BLaER1 (cell line): ENCODE results near the gene ZNF319.

Experiments used
- H3K27ac ChIP-seq: shearing (Covaris generic); formaldehyde crosslinking; 2 replicates; pipeline ENCODE4 v1.8.1; 2022
- H3K27me3 ChIP-seq: shearing (Covaris generic); formaldehyde crosslinking; 2 replicates; pipeline ENCODE4 v1.8.1; 2022
- H3K36me3 ChIP-seq: shearing (Covaris generic); formaldehyde crosslinking; 2 replicates; pipeline ENCODE4 v1.8.1; 2022
- H3K4me1 ChIP-seq: shearing (Covaris generic); formaldehyde crosslinking; 2 replicates; pipeline ENCODE4 v1.8.1; 2022
- H3K4me2 ChIP-seq: shearing (Covaris generic); formaldehyde crosslinking; 2 replicates; pipeline ENCODE4 v1.8.1; 2022
- H3K4me3 ChIP-seq: shearing (Covaris generic); formaldehyde crosslinking; 2 replicates; pipeline ENCODE4 v1.8.1; 2022
- H3K9ac ChIP-seq: shearing (Covaris generic); formaldehyde crosslinking; 2 replicates; pipeline ENCODE4 v1.8.1; 2022
- H3K9me3 ChIP-seq: shearing (Covaris generic); formaldehyde crosslinking; 2 replicates; pipeline ENCODE4 v1.8.1; 2022
- H4K20me1 ChIP-seq: shearing (Covaris generic); formaldehyde crosslinking; 2 replicates; pipeline ENCODE4 v1.8.1; 2022
- Cebpa-rat ChIP-seq: shearing (Covaris generic); IDR thresholded peaks from 2 replicates; pipeline ENCODE4 v1.8.1; 2022

The ZNF319 gene

GRCh38 chr16:57964157-57964700 is 36.2 kb downstream of the ZNF319 start:
- H3K36me3 ChIP-seq = no peaks in the 10 kb centered on the region
- H3K27me3 ChIP-seq = no peaks in the 10 kb centered on the region
- peaks cover 14% of the 10 kb centered on the region for H3K4me1 ChIP-seq
- H3K4me2 ChIP-seq = no peak overlapping the region
- no peak overlapping the region for H3K9ac ChIP-seq
- no peak for TF ChIP-seq Cebpa-rat
- H4K20me1 ChIP-seq = no peaks in the 10 kb centered on the region
- H3K27ac ChIP-seq = no peak overlapping the region
- no peaks in the 10 kb centered on the region for H3K9me3 ChIP-seq
- no peak overlapping the region for H3K4me3 ChIP-seq

GRCh38 chr16:57962756-57963155 is 37.7 kb downstream of the ZNF319 start:
- Histone ChIP-seq H3K27ac (no peak overlapping the region), H3K9me3 (no peaks in the 10 kb centered on the region), H3K4me2 (no peak overlapping the region), H3K4me3 (no peak overlapping the region), H4K20me1 (no peaks in the 10 kb centered on the region), H3K27me3 (no peaks in the 10 kb centered on the region), H3K36me3 (no peaks in the 10 kb centered on the region), H3K9ac (no peak overlapping the region), H3K4me1 (peaks cover 18% of the 10 kb centered on the region)
- TF ChIP-seq Cebpa-rat = no peak

- no peak overlapping the region for H3K27ac ChIP-seq
- H3K36me3 ChIP-seq = no peaks in the 10 kb centered on the region
- no peak for TF ChIP-seq Cebpa-rat
- no peak overlapping the region for H3K9ac ChIP-seq
- H3K9me3 ChIP-seq = no peaks in the 10 kb centered on the region
- no peaks in the 10 kb centered on the region for H3K27me3 ChIP-seq
- no peaks in the 10 kb centered on the region for H4K20me1 ChIP-seq
- H3K4me3 ChIP-seq = no peak overlapping the region
- H3K4me2 ChIP-seq = no peak overlapping the region
- H3K4me1 ChIP-seq = peaks cover 16% of the 10 kb centered on the region
These were observed 38.4 kb downstream of the ZNF319 start for GRCh38 chr16:57962046-57962445.

GRCh38 chr16:57961538-57961937 is 38.9 kb downstream of the ZNF319 start:
- no peaks in the 10 kb centered on the region for H3K36me3 ChIP-seq
- no peak overlapping the region for H3K4me2 ChIP-seq
- no peaks in the 10 kb centered on the region for H3K9me3 ChIP-seq
- H3K27ac ChIP-seq = no peak overlapping the region
- TF ChIP-seq Cebpa-rat = no peak
- peaks cover 12% of the 10 kb centered on the region for H3K4me1 ChIP-seq
- no peak overlapping the region for H3K4me3 ChIP-seq
- H3K27me3 ChIP-seq = no peaks in the 10 kb centered on the region
- H3K9ac ChIP-seq = no peak overlapping the region
- no peaks in the 10 kb centered on the region for H4K20me1 ChIP-seq

GRCh38 chr16:57960826-57961472 is 39.5 kb downstream of the ZNF319 start:
- peaks cover 12% of the 10 kb centered on the region for H3K4me1 ChIP-seq
- no peak for TF ChIP-seq Cebpa-rat
- no peaks in the 10 kb centered on the region for H4K20me1 ChIP-seq
- H3K9ac ChIP-seq = no peak overlapping the region
- H3K27ac ChIP-seq = no peak overlapping the region
- H3K4me2 ChIP-seq = no peak overlapping the region
- H3K9me3 ChIP-seq = no peaks in the 10 kb centered on the region
- no peak overlapping the region for H3K4me3 ChIP-seq
- H3K27me3 ChIP-seq = no peaks in the 10 kb centered on the region
- H3K36me3 ChIP-seq = no peaks in the 10 kb centered on the region

- H3K27me3 ChIP-seq = no peaks in the 10 kb centered on the region
- peaks cover 12% of the 10 kb centered on the region for H3K4me1 ChIP-seq
- H3K4me2 ChIP-seq = peak overlapping the region; percentile 20; the same call in 1 of the 2 replicates
- no peak overlapping the region for H3K4me3 ChIP-seq
- no peak for TF ChIP-seq Cebpa-rat
- no peaks in the 10 kb centered on the region for H3K36me3 ChIP-seq
- no peak overlapping the region for H3K9ac ChIP-seq
- no peak overlapping the region for H3K27ac ChIP-seq
- no peaks in the 10 kb centered on the region for H4K20me1 ChIP-seq
- no peaks in the 10 kb centered on the region for H3K9me3 ChIP-seq
These were observed 40.2 kb downstream of the ZNF319 start for GRCh38 chr16:57960310-57960709.

- H3K27ac ChIP-seq = no peak overlapping the region
- no peak for TF ChIP-seq Cebpa-rat
- no peaks in the 10 kb centered on the region for H3K36me3 ChIP-seq
- H3K27me3 ChIP-seq = no peaks in the 10 kb centered on the region
- no peak overlapping the region for H3K4me3 ChIP-seq
- peak overlapping the region; percentile 20 for H3K4me2 ChIP-seq
- no peaks in the 10 kb centered on the region for H4K20me1 ChIP-seq
- peaks cover 12% of the 10 kb centered on the region for H3K4me1 ChIP-seq
- no peaks in the 10 kb centered on the region for H3K9me3 ChIP-seq
- no peak overlapping the region for H3K9ac ChIP-seq
These were observed 40.7 kb downstream of the ZNF319 start for GRCh38 chr16:57959804-57960203.

GRCh38 chr16:57959121-57959520 is 41.4 kb downstream of the ZNF319 start:
- H3K27ac ChIP-seq = no peak overlapping the region
- no peak overlapping the region for H3K4me3 ChIP-seq
- no peak for TF ChIP-seq Cebpa-rat
- no peaks in the 10 kb centered on the region for H4K20me1 ChIP-seq
- peaks cover 12% of the 10 kb centered on the region for H3K4me1 ChIP-seq
- H3K9me3 ChIP-seq = no peaks in the 10 kb centered on the region
- no peaks in the 10 kb centered on the region for H3K27me3 ChIP-seq
- no peak overlapping the region for H3K9ac ChIP-seq
- H3K36me3 ChIP-seq = no peaks in the 10 kb centered on the region
- no peak overlapping the region for H3K4me2 ChIP-seq

GRCh38 chr16:57958544-57958943 is 41.9 kb downstream of the ZNF319 start:
- no peaks in the 10 kb centered on the region for H3K36me3 ChIP-seq
- no peak overlapping the region for H3K4me2 ChIP-seq
- no peaks in the 10 kb centered on the region for H4K20me1 ChIP-seq
- H3K27ac ChIP-seq = no peak overlapping the region
- H3K4me1 ChIP-seq = peaks cover 12% of the 10 kb centered on the region
- H3K27me3 ChIP-seq = no peaks in the 10 kb centered on the region
- TF ChIP-seq Cebpa-rat = no peak
- no peak overlapping the region for H3K9ac ChIP-seq
- no peak overlapping the region for H3K4me3 ChIP-seq
- H3K9me3 ChIP-seq = no peaks in the 10 kb centered on the region

GRCh38 chr16:57957673-57958392 is 42.6 kb downstream of the ZNF319 start:
- no peak overlapping the region for H3K4me3 ChIP-seq
- no peaks in the 10 kb centered on the region for H3K9me3 ChIP-seq
- no peaks in the 10 kb centered on the region for H3K27me3 ChIP-seq
- no peaks in the 10 kb centered on the region for H3K36me3 ChIP-seq
- H4K20me1 ChIP-seq = no peaks in the 10 kb centered on the region
- no peak overlapping the region for H3K9ac ChIP-seq
- no peak overlapping the region for H3K27ac ChIP-seq
- TF ChIP-seq Cebpa-rat = no peak
- H3K4me1 ChIP-seq = peaks cover 12% of the 10 kb centered on the region
- H3K4me2 ChIP-seq = no peak overlapping the region
